Measurements from ENCODE around the gene RAB36.

GRCh38 chr22:23097412-23098229 is 47.7 kb upstream of the RAB36 start:
- no peak for TF ChIP-seq CTCF (IDR thresholded peaks at IDR 0.05; ENCODE audit: low read depth, low read length)
- TF ChIP-seq POLR2A (IDR thresholded peaks at IDR 0.05; ENCODE audit: extremely low read depth, insufficient read length), result no peak
- TF ChIP-seq MAX (IDR thresholded peaks at IDR 0.05; ENCODE audit: low read depth, low read length), result no peak
